ENCODE data around the gene C12orf42. TPM values are rescaled to one million over a fixed set of nuclear protein-coding genes. Genes with fewer than 3 reads are reported as not detected.

C12orf42 gene
- total and polyA plus RNA-seq, 7 donors, result not detected

- no peak for DNase-seq
- intact Hi-C loops (cut with DNase I), result no loop called here
- no peak overlapping the region for H3K4me3 ChIP-seq
- H3K36me3 ChIP-seq (ENCODE audit: insufficient read depth in 1 of 2, low read depth in 1 of 2), result no peaks in the 10 kb centered on the region
- 78 to 86% (median 83%) methylated on average over 5 of the region's 5 CpGs for WGBS, 3 donors
- H3K27me3 ChIP-seq (ENCODE audit: insufficient read depth in 3 of 3, low read length in 2 of 3), result peaks cover 0 to 6% (median under 1%) of the 10 kb centered on the region in 3 donors
- H3K9me3 ChIP-seq, result no peaks in the 10 kb centered on the region
- no peaks in the 10 kb centered on the region for H3K4me1 ChIP-seq
- no peak overlapping the region for H3K27ac ChIP-seq
- ATAC-seq, result no peak
- no peak for TF ChIP-seq CTCF (IDR thresholded peaks at IDR 0.05)
Measured at GRCh38 chr12:103501447-103501846, 5.7 kb upstream of the C12orf42 start.

- DNase-seq, result no peak
- H3K4me1 ChIP-seq, result no peaks in the 10 kb centered on the region
- no peaks in the 10 kb centered on the region for H3K36me3 ChIP-seq (ENCODE audit: insufficient read depth in 1 of 2, low read depth in 1 of 2)
- H3K27me3 ChIP-seq (ENCODE audit: insufficient read depth in 3 of 3, low read length in 2 of 3), result peaks cover 0 to 23% (median 10%) of the 10 kb centered on the region in 3 donors
- no peaks in the 10 kb centered on the region for H3K9me3 ChIP-seq
- no peak overlapping the region for H3K4me3 ChIP-seq
- intact Hi-C loops (cut with DNase I), result no loop called here
- no peak for ATAC-seq
- H3K27ac ChIP-seq, result no peak overlapping the region
- TF ChIP-seq CTCF (IDR thresholded peaks at IDR 0.05), result no peak
Measured at GRCh38 chr12:103499571-103499970, 3.8 kb upstream of the C12orf42 start.

GRCh38 chr12:103498990-103499389 lies 3.2 kb upstream of the C12orf42 start:
- no peak for ATAC-seq
- Histone ChIP-seq H3K4me1 (no peaks in the 10 kb centered on the region), H3K9me3 (no peaks in the 10 kb centered on the region), H3K4me3 (no peak overlapping the region), H3K36me3 (ENCODE audit: insufficient read depth in 1 of 2, low read depth in 1 of 2) (no peaks in the 10 kb centered on the region), H3K27me3 (ENCODE audit: insufficient read depth in 3 of 3, low read length in 2 of 3) (peaks cover 0 to 29% (median 10%) of the 10 kb centered on the region in 3 donors), H3K27ac (no peak overlapping the region)
- no peak for DNase-seq
- 81 to 94% (median 91%) methylated on average over 2 of the region's 2 CpGs for WGBS, 3 donors
- TF ChIP-seq CTCF (IDR thresholded peaks at IDR 0.05), result no peak
- intact Hi-C loops (cut with DNase I), result no loop called here

- WGBS, 3 donors, result 4 to 6% (median 5%) methylated on average over 15 to 21 of the region's 24 CpGs
- DNase-seq (no peak), ATAC-seq (no peak)
- H3K4me1 ChIP-seq, result no peaks in the 10 kb centered on the region
- no peaks in the 10 kb centered on the region for H3K36me3 ChIP-seq (ENCODE audit: insufficient read depth in 1 of 2, low read depth in 1 of 2)
- H3K9me3 ChIP-seq, result no peaks in the 10 kb centered on the region
- intact Hi-C loops (cut with DNase I), result no loop called here
- H3K27ac ChIP-seq, result no peak overlapping the region
- peak overlapping the region; percentile 52 for H3K4me3 ChIP-seq
- H3K27me3 ChIP-seq (ENCODE audit: insufficient read depth in 3 of 3, low read length in 2 of 3), result peaks cover 3 to 46% (median 10%) of the 10 kb centered on the region in 3 donors
- no peak for TF ChIP-seq CTCF (IDR thresholded peaks at IDR 0.05)
Measured at GRCh38 chr12:103494734-103495468, 867 bp downstream of the C12orf42 start.

All from psoas muscle (tissue), 8 donors.